HCT116 (cell line): Measurements from ENCODE around the gene INPPL1. TPM values are rescaled to one million over a fixed set of nuclear protein-coding genes. Genes with fewer than 3 reads are reported as not detected.

Experiments
- ATAC-seq: fragments of 200-7000 bp; cut with Tn5 transposase; 2 replicates; pipeline ENCODE4 v1.9.1; 2020; ENCODE audit warnings: mild to moderate bottlenecking, moderate library complexity
- BruUV-seq: library from RNA; stranded (reverse); fragments of 400-500 nt; replicated peaks from 2 replicates; lab custom pipeline; 2021; lab: Mats Ljungman, UMichigan
- CTCF ChIA-PET: fragments of 300-600 bp; sonication (Branson Sonifier 250); formaldehyde crosslinking; loops from one replicate; lab custom pipeline; 2021; ENCODE audit warnings: antibody characterized with exemption; lab: Charles Lee
- POLR2A ChIA-PET: fragments of 300-600, 350-600 bp; sonication (Branson Sonifier 250); formaldehyde crosslinking; loops from one replicate; lab custom pipeline; 2021; ENCODE audit warnings: antibody characterized with exemption; lab: Charles Lee
- RAD21 ChIA-PET, 2 experiments: fragments of 300-600 bp; sonication (Branson Sonifier 250); formaldehyde crosslinking; loops; one replicate each; lab custom pipeline; 2023; ENCODE audit warnings: low total read pairs in 2 of 2; ENCODE audit not compliant: uncharacterized antibody in 2 of 2, unreplicated experiment in 2 of 2, low non-redundant PET in 1 of 2; lab: Charles Lee
- DNase-seq: peaks from one replicate; pipeline ENCODE4 v3.0.0-alpha.2; 2010; ENCODE audit warnings: low read depth, low spot score
- H2AFZ ChIP-seq: fragments of 200-600 bp; shearing (Covaris generic), sonication (generic); 2 replicates; pipeline ENCODE4 v1.6.1; 2017; ENCODE audit warnings: low read depth, mixed run types, mixed read lengths, antibody characterized with exemption, low read length; ENCODE audit not compliant: poor library complexity, severe bottlenecking
- H3K27ac ChIP-seq: 2 replicates; pipeline ENCODE4 v1.5.1; 2012; ENCODE audit warnings: low read depth, low read length
- H3K27me3 ChIP-seq: fragments of 200-600 bp; sonication (generic); 2 replicates; pipeline ENCODE4 v1.6.1; 2016; ENCODE audit warnings: mixed run types, low read length, mixed read lengths; ENCODE audit not compliant: insufficient read depth
- H3K36me3 ChIP-seq, 2 experiments: fragments of 200-500 bp in 1 of 2; fragments of 200-600 bp in 1 of 2; sonication (Bioruptor generic) in 1 of 2; sonication (generic) in 1 of 2; 2 replicates each; pipeline versions ENCODE4 v1.5.1 to v1.6.1; 2014 to 2016; ENCODE audit warnings: low read length in 2 of 2, inconsistent platforms in 1 of 2, mixed read lengths in 1 of 2, mixed run types in 1 of 2; ENCODE audit not compliant: insufficient read depth in 2 of 2, control insufficient read depth in 1 of 2
- H3K4me1 ChIP-seq, 2 experiments: fragments of 200-600 bp in 1 of 2; sonication (generic) in 1 of 2; 2 replicates each; pipeline versions ENCODE4 v1.5.1 to v1.6.1; 2012 to 2017; ENCODE audit warnings: low read length in 2 of 2, inconsistent platforms in 1 of 2, mild to moderate bottlenecking in 1 of 2, mixed read lengths in 1 of 2, mixed run types in 1 of 2, moderate library complexity in 1 of 2; ENCODE audit not compliant: insufficient read depth in 2 of 2, control insufficient read depth in 1 of 2
- H3K4me2 ChIP-seq: fragments of 200-600 bp; sonication (generic); 2 replicates; pipeline ENCODE4 v1.6.1; 2017; ENCODE audit warnings: mixed run types, low read length, mixed read lengths
- H3K4me3 ChIP-seq, 2 experiments: fragments of 200-600 bp in 1 of 2; sonication (generic) in 1 of 2; replicated peaks in 1 of 2; 2 replicates each; pipeline ENCODE4 v1.5.1; 2011 to 2016; ENCODE audit warnings: low read length in 2 of 2, control low read depth in 1 of 2, low read depth in 1 of 2, mild to moderate bottlenecking in 1 of 2, mixed read lengths in 1 of 2, mixed run types in 1 of 2
- H3K79me2 ChIP-seq: fragments of 200-600 bp; sonication (generic); 2 replicates; pipeline ENCODE4 v1.6.1; 2017; ENCODE audit warnings: mild to moderate bottlenecking, mixed run types, low read length, moderate library complexity, mixed read lengths; ENCODE audit not compliant: insufficient read depth
- H3K9ac ChIP-seq: fragments of 200-600 bp; sonication (generic); 2 replicates; pipeline ENCODE4 v1.6.1; 2016; ENCODE audit warnings: low read length, mixed read lengths
- H3K9me2 ChIP-seq: fragments of 200-600 bp; sonication (generic), shearing (Covaris generic); 2 replicates; pipeline ENCODE4 v1.6.1; 2017; ENCODE audit warnings: mixed run types, mild to moderate bottlenecking, moderate library complexity; ENCODE audit not compliant: insufficient read depth
- H3K9me3 ChIP-seq, 2 experiments: fragments of 200-500 bp in 1 of 2; fragments of 200-600 bp in 1 of 2; sonication (Bioruptor generic) in 1 of 2; sonication (generic) in 1 of 2; 2 replicates each; pipeline ENCODE4 v1.6.1; 2014 to 2017; ENCODE audit warnings: low read length in 2 of 2, mixed read lengths in 2 of 2, inconsistent platforms in 1 of 2, low read depth in 1 of 2, mild to moderate bottlenecking in 1 of 2, mixed run types in 1 of 2, moderate library complexity in 1 of 2; ENCODE audit not compliant: control insufficient read depth in 1 of 2, insufficient read depth in 1 of 2
- H4K20me1 ChIP-seq: fragments of 200-600 bp; sonication (generic), shearing (Covaris generic); 2 replicates; pipeline ENCODE4 v1.6.1; 2017; ENCODE audit warnings: mixed run types, mild to moderate bottlenecking, moderate library complexity; ENCODE audit not compliant: insufficient read depth
- ATF3 ChIP-seq: IDR thresholded peaks from 2 replicates; pipeline ENCODE4 v1.6.1; 2012
- CBX3 ChIP-seq: IDR thresholded peaks from 2 replicates; pipeline ENCODE4 v1.6.1; 2012; ENCODE audit warnings: low read depth
- CTCF ChIP-seq, 3 experiments: fragments of 200-600 bp in 1 of 3; sonication (generic) in 1 of 3; IDR thresholded peaks in 2 of 3; conservative IDR thresholded peaks in 1 of 3; 2 replicates each; pipeline ENCODE4 v1.5.1; 2012 to 2017; ENCODE audit warnings: low read depth in 2 of 3, low read length in 2 of 3, antibody characterized with exemption in 1 of 3, borderline replicate concordance in 1 of 3, control low read depth in 1 of 3, mild to moderate bottlenecking in 1 of 3, mixed read lengths in 1 of 3, mixed run types in 1 of 3, moderate library complexity in 1 of 3; ENCODE audit not compliant: insufficient read depth in 1 of 3
- FOSL1 ChIP-seq: IDR thresholded peaks from 2 replicates; pipeline ENCODE4 v1.6.1; 2012; ENCODE audit warnings: low read depth
- JUND ChIP-seq: IDR thresholded peaks from 2 replicates; pipeline ENCODE4 v1.6.1; 2012
- MAX ChIP-seq: IDR thresholded peaks from 2 replicates; pipeline ENCODE4 v1.6.1; 2012
- RAD21 ChIP-seq: IDR thresholded peaks from 2 replicates; pipeline ENCODE4 v1.6.1; 2012; ENCODE audit warnings: low read depth, mild to moderate bottlenecking
- REST ChIP-seq: IDR thresholded peaks from 2 replicates; pipeline ENCODE4 v1.6.1; 2012; ENCODE audit warnings: low read depth
- SIN3A ChIP-seq: IDR thresholded peaks from 2 replicates; pipeline ENCODE4 v1.6.1; 2012; ENCODE audit warnings: low read depth
- SP1 ChIP-seq: IDR thresholded peaks from 2 replicates; pipeline ENCODE4 v1.6.1; 2012; ENCODE audit warnings: low read depth
- SRF ChIP-seq: IDR thresholded peaks from 2 replicates; pipeline ENCODE4 v1.6.1; 2012; ENCODE audit warnings: low read depth
- YY1 ChIP-seq: IDR thresholded peaks from 2 replicates; pipeline ENCODE4 v1.6.1; 2011; ENCODE audit warnings: low read length, low read depth, moderate library complexity, mild to moderate bottlenecking; ENCODE audit not compliant: insufficient replicate concordance; ENCODE audit errors: extremely low read depth
- ZBTB33 ChIP-seq: IDR thresholded peaks from 2 replicates; pipeline ENCODE4 v1.6.1; 2011; ENCODE audit warnings: mild to moderate bottlenecking, low read length, moderate library complexity; ENCODE audit not compliant: insufficient replicate concordance; ENCODE audit errors: extremely low read depth
- ZFX ChIP-seq: fragments of 450-650 bp; IDR thresholded peaks from 2 replicates; pipeline ENCODE4 v1.6.1; 2017
- intact Hi-C: fragments of 100-400 bp; cut with micrococcal nuclease; formaldehyde crosslinking; loops from 2 replicates; pipeline ENCODE4 v1.10.0; 2022
- total RNA-seq: library from RNA; stranded (reverse); gene quantifications from one replicate; pipeline ENCODE4 v1.2.1, GENCODE V29; 2021; ENCODE audit not compliant: unreplicated experiment

Gene INPPL1
- total RNA-seq, 1 experiment from 2014 or later, result 132 TPM

- no peak within 1 kb of the TSS for H3K9ac ChIP-seq
- H2AFZ ChIP-seq, result no peak within 1 kb of the TSS
- TF ChIP-seq SIN3A, result no peak
- no peak for TF ChIP-seq RAD21
- TF ChIP-seq JUND, result no peak
- TF ChIP-seq ATF3, result no peak
- no peak for TF ChIP-seq SP1
- no peak for TF ChIP-seq ZBTB33
- no peak for TF ChIP-seq REST
- no peak for TF ChIP-seq SRF
- no peak for TF ChIP-seq YY1
- TF ChIP-seq CTCF (IDR thresholded peaks at IDR 0.05 in 2 of 3, conservative IDR thresholded peaks at IDR 0.05 in 1 of 3; ENCODE audit: borderline replicate concordance in 1 of 3, insufficient read depth in 1 of 3, low read depth in 2 of 3, low read length in 2 of 3), result no peak
- no peak for TF ChIP-seq ZFX
- no peak for TF ChIP-seq MAX
- TF ChIP-seq FOSL1, result no peak
- TF ChIP-seq CBX3, result no peak
- H3K4me1 ChIP-seq, result no peaks in the 10 kb centered on the region; a peak in 1 of 4 replicates
- intact Hi-C loops, result no loop called here
- H3K4me3 ChIP-seq, result no peak within 1 kb of the TSS
- no peaks in the 10 kb centered on the region for H3K9me2 ChIP-seq
- H3K9me3 ChIP-seq, result no peaks in the 10 kb centered on the region
- H3K79me2 ChIP-seq, result no peaks in the 10 kb centered on the region
- POLR2A ChIA-PET, result no interaction called here
- no peak within 1 kb of the TSS for H3K27ac ChIP-seq
- no peaks in the 10 kb centered on the region for H3K36me3 ChIP-seq
- no peak within 1 kb of the TSS for H3K4me2 ChIP-seq
- RAD21 ChIA-PET, result no interaction called here
- no peaks in the 10 kb centered on the region for H3K27me3 ChIP-seq
- no peaks in the 10 kb centered on the region for H4K20me1 ChIP-seq
- BruUV-seq, result no TSS peak
- no peak for ATAC-seq
- DNase-seq, result no peak
- CTCF ChIA-PET, result no interaction called here
Observed at GRCh38 chr11:72244060-72244360, 19.4 kb downstream of the INPPL1 start, which contains the start of gene PHOX2A. PHOX2A (minus strand) TSS chr11:72244176; CDS start chr11:72244004, 172 bp downstream.
